HG02870 (cell line): ENCODE measurements around the gene DEFB127.
"Not testable (repeated sequence)": the region's sequence is repeated elsewhere in the genome, so short reads cannot be mapped to it uniquely, and the experiment has no call there.

Experiments used
- ATAC-seq: cut with Tn5 transposase; IDR thresholded peaks from one replicate; pipeline ENCODE4 v1.9.1; 2021; ENCODE audit warnings: mild to moderate bottlenecking, moderate library complexity; ENCODE audit not compliant: unreplicated experiment

Gene DEFB127, protein sequence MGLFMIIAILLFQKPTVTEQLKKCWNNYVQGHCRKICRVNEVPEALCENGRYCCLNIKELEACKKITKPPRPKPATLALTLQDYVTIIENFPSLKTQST

GRCh38 chr20:157154-157553, at the start of gene DEFB127:
DEFB127 (plus strand) TSS chr20:157454; CDS start chr20:157545, 91 bp downstream.
- no peak for ATAC-seq

DNA sequence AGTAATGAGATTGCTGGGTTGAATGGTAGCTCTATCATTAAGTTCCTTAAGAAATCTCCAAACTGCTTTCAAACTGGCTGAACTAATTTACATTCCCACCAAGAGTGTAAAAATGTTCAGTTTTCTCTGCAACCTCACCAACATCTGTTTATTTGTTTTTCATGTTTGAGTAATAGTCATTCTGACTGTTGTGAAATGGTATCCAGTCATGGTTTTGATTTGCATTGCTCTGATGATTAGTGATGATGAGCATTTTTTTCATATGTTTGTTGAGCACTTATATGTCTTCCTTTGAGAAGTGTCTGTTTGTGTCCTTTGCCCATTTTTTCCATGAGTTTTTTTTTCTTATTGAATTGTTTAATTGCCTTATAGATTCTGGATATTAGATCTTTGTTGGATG, 44.9 kb upstream of the DEFB127 start:
- ATAC-seq, result no peak

DNA sequence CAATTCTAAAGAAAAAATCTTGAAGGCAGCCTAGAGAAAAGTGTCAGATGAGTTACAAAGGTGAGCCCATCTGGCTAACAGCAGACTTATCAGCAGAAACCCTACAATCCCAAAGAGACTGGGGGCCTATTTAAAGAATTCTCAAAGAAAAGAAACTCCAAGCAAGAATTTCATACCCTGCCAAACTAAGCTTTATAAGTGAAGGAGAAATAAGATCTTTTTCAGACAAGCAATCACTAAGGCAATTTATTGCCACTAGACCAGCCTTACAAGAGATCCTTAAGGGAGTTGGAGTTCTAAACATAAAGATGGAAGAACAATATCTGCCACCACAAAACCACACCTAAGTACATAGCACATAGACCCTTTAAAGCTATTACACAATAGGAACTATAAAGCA, 39.7 kb upstream of the DEFB127 start:
- no peak for ATAC-seq

- not testable (repeated sequence) for ATAC-seq
Observed at GRCh38 chr20:129786-130323, 27.4 kb upstream of the DEFB127 start.

DNA sequence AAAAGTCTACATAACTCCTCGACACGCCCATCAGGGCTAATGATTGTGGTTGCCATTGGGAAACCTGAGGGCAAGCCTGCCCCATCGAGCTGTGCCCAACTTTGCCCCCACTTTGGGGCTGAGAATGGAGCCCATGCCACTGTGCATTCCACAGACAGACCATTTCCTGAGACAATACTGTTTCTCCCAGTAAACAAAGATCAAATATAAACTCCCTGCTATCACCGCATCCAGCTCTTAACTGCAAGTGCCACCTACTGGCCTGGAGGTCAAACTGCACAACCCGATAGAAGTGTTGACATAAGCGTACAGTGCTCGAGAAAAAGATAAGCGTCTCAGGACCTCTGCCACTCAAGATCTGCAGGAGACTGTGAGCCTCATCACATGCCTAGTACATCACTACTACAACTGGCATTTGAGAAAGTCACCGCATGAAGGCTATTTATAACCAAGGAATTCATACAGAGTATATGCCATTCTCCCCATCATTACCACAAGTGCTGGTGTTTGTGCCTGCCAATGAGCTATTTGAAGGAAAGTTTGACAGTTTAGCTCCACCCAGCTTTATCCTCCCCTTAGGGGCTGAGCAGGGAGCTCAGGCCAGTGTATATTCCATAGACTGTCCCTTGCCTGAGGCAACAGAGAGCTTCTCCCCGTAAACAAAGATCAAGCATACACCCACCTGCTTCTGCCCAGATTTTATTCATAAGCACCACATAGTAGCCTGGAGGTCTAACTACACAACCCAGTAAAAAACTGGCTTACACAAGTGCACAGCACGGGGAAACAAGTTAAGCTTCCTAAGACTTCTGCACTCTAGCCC, 19.4 kb upstream of the DEFB127 start:
- no peak for ATAC-seq

DNA sequence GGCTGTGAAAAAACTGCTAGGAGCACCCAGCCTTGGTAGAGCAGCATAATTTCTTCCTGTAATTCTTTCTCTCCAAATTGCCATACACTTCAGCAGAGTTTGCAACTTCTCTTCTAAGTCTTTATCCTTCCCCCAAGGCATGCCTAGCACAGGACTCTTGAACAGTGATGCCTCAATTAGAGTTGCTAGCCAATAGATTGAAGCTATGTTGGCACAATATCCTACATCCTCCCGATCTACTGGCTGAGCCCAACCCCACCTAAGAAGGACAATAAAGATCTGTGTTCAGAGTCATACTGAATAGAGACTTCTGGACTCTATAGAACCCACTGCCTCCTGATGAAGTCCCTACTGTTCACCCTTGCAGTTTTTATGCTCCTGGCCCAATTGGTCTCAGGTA, 15.0 kb upstream of the DEFB127 start, which contains the start of gene DEFB126:
Gene DEFB126 (plus strand): TSS at position 301 of the 400 bp plus-strand sequence. CDS start 39 bp downstream, at position 340.
- no peak for ATAC-seq

- ATAC-seq, result no peak
Observed at GRCh38 chr20:145877-146276, 11.4 kb upstream of the DEFB127 start.

- no peak for ATAC-seq
Observed at GRCh38 chr20:152131-152530, 5.1 kb upstream of the DEFB127 start.

DNA sequence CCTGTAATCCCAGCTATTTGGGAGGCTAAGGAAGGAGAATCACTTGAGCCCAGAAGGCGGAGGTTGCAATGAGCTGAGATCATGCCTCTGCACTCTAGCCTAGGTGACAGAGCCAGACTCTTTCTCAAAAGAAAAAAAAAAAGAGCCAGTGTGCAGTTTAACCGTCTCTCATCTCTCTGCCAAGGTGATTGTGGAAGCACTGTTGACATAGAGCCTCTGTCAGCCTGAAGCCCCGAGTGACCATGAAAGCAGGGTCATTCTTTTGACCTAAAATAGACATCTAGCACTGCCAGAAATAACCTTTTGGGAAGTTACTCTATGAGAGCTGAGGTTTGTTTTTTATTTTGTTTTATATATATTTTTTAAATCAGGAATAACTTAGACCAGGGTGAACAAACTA, 7.4 kb downstream of the DEFB127 start:
- ATAC-seq, result no peak

GRCh38 chr20:168876-169275, 11.6 kb downstream of the DEFB127 start:
- no peak for ATAC-seq

GRCh38 chr20:184288-184687, 27.0 kb downstream of the DEFB127 start:
- ATAC-seq, result no peak

DNA sequence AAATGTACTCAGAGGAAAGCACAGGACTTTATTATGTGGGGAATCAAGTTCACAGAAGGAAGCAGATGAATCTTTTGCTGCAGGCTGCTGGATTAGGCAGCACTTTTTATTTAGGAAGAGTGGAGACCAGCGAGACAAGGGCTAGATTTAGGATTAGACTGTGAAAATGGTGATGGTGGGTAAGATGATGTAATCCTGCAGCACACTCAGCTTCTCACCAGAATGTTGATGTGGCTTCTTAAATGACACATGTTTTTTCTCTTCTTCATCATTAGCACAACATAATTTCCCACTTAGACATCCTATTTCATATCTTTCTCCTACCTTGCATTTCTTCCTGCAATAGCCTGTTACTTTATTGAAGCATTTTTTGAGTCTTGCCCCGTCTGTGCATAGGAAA, 30.5 kb downstream of the DEFB127 start:
- ATAC-seq, result no peak

GRCh38 chr20:189611-190010, 32.4 kb downstream of the DEFB127 start, which contains the start of gene DEFB128:
DEFB128 (minus strand) TSS chr20:189711; CDS start chr20:189623, 88 bp downstream.
- ATAC-seq, result no peak

DNA sequence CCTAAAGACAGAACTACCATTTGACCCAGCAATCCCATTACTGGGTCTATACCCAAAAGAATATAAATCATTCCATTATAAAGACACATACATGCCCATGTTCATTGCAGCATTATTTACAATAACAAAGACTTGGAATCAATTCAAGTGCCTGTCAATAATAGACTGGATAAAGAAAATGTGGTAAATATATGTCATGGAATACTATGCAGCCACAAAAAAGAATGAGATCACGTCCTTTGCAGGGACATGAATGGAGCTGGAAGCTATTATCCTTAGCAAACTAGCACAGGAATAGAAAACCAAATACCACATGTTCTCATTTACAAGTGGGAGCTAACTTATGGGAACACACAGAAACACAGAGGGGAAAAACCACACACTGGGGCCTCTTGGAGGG, 41.0 kb downstream of the DEFB127 start:
- ATAC-seq, result no peak

DNA sequence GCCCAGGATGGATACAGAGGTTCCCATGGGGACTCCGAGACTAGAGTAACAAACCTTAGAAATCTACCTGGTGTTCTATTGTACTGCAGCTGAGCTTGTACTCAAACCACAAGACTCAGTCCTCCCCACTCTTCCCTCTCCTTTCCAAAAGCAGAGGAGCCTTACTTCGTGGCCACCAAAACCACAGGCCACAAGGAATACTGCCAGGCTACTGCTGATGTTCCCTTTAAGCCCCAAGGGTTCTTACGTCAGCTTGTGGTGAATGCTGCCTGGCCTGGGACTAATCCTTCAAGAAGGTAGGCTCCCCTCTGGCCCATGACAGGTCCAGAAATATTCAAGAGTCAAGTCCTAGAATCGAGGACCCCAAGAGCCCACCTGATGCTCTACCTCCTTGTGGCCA, 42.7 kb downstream of the DEFB127 start:
- no peak for ATAC-seq

GRCh38 chr20:203630-204029, 46.4 kb downstream of the DEFB127 start:
- not testable (repeated sequence) for ATAC-seq
